H9 (cell line): ENCODE data around the gene ALB. TPM values are rescaled to one million over a fixed set of nuclear protein-coding genes. Genes with fewer than 3 reads are reported as not detected.

ENCODE experiments used
- DNase-seq: peaks from one replicate; pipeline ENCODE4 v3.0.0-alpha.2; 2017
- H2AFZ ChIP-seq: one replicate; pipeline ENCODE4 v1.6.1; 2013; ENCODE audit warnings: mild to moderate bottlenecking, low read length, control low read depth, moderate library complexity
- H2AK5ac ChIP-seq: 2 replicates; pipeline ENCODE4 v1.6.1; 2013; ENCODE audit warnings: low read length, control low read depth, mixed read lengths; ENCODE audit not compliant: insufficient read length
- H2BK120ac ChIP-seq: one replicate; pipeline ENCODE4 v1.6.1; 2013; ENCODE audit warnings: low read depth, mild to moderate bottlenecking, low read length, control low read depth, inconsistent platforms; ENCODE audit not compliant: poor library complexity, severe bottlenecking
- H2BK12ac ChIP-seq: 2 replicates; pipeline ENCODE4 v1.6.1; 2013; ENCODE audit warnings: low read length, control low read depth, mixed read lengths, low read depth; ENCODE audit not compliant: insufficient read length
- H2BK15ac ChIP-seq: 2 replicates; pipeline ENCODE4 v1.6.1; 2013; ENCODE audit warnings: low read depth, low read length, control low read depth
- H2BK20ac ChIP-seq: one replicate; pipeline ENCODE4 v1.6.1; 2013; ENCODE audit warnings: low read depth, mild to moderate bottlenecking, low read length, control low read depth, inconsistent platforms; ENCODE audit not compliant: poor library complexity, severe bottlenecking
- H2BK5ac ChIP-seq: 2 replicates; pipeline ENCODE4 v1.6.1; 2013; ENCODE audit warnings: low read length, control low read depth, mixed read lengths; ENCODE audit not compliant: insufficient read length
- H3K14ac ChIP-seq: 2 replicates; pipeline ENCODE4 v1.6.1; 2013; ENCODE audit warnings: low read length, control low read depth; ENCODE audit not compliant: insufficient read depth
- H3K18ac ChIP-seq: 2 replicates; pipeline ENCODE4 v1.6.1; 2013; ENCODE audit warnings: low read depth, mild to moderate bottlenecking, mixed read lengths, low read length, control low read depth; ENCODE audit not compliant: insufficient read length
- H3K23ac ChIP-seq: 2 replicates; pipeline ENCODE4 v1.6.1; 2013; ENCODE audit warnings: low read length, control low read depth, mixed read lengths, low read depth; ENCODE audit not compliant: insufficient read length
- H3K23me2 ChIP-seq: 2 replicates; pipeline ENCODE4 v1.6.1; 2013; ENCODE audit warnings: low read depth, mild to moderate bottlenecking, mixed read lengths, low read length, control low read depth; ENCODE audit not compliant: insufficient read length, poor library complexity, severe bottlenecking
- H3K27ac ChIP-seq: 2 replicates; pipeline ENCODE4 v1.5.1; 2013; ENCODE audit warnings: low read length, control low read depth, mixed read lengths, low read depth; ENCODE audit not compliant: insufficient read length
- H3K27me3 ChIP-seq: 2 replicates; pipeline ENCODE4 v1.6.1; 2013; ENCODE audit warnings: low read length, control low read depth, inconsistent platforms; ENCODE audit not compliant: insufficient read depth
- H3K4ac ChIP-seq: 2 replicates; pipeline ENCODE4 v1.6.1; 2013; ENCODE audit warnings: low read depth, mild to moderate bottlenecking, control low read depth, inconsistent platforms, low read length, moderate library complexity
- H3K4me1 ChIP-seq: 2 replicates; pipeline ENCODE4 v1.6.1; 2013; ENCODE audit warnings: low read length, control low read depth, inconsistent platforms; ENCODE audit not compliant: insufficient read depth
- H3K4me2 ChIP-seq: 2 replicates; pipeline ENCODE4 v1.6.1; 2013; ENCODE audit warnings: low read length, control low read depth, mixed read lengths; ENCODE audit not compliant: insufficient read length, insufficient read depth
- H3K56ac ChIP-seq: 2 replicates; pipeline ENCODE4 v1.6.1; 2013; ENCODE audit warnings: low read depth, mild to moderate bottlenecking, mixed read lengths, low read length, control low read depth; ENCODE audit not compliant: insufficient read length
- H3K79me1 ChIP-seq: 2 replicates; pipeline ENCODE4 v1.6.1; 2013; ENCODE audit warnings: low read depth, mild to moderate bottlenecking, moderate library complexity, low read length, control low read depth, inconsistent platforms; ENCODE audit not compliant: insufficient read depth, poor library complexity, severe bottlenecking
- H3K79me2 ChIP-seq: 2 replicates; pipeline ENCODE4 v1.6.1; 2013; ENCODE audit warnings: low read length, control low read depth, inconsistent platforms; ENCODE audit not compliant: insufficient read depth
- H3K9ac ChIP-seq: 2 replicates; pipeline ENCODE4 v1.6.1; 2013; ENCODE audit warnings: low read length, control low read depth, mixed read lengths; ENCODE audit not compliant: insufficient read length; ENCODE audit errors: extremely low read depth
- H3K9me3 ChIP-seq: one replicate; pipeline ENCODE4 v1.6.1; 2013; ENCODE audit warnings: low read depth, low read length, inconsistent platforms; ENCODE audit not compliant: control insufficient read depth
- H3T11ph ChIP-seq: one replicate; pipeline ENCODE4 v1.6.1; 2013; ENCODE audit warnings: mild to moderate bottlenecking, low read length, control low read depth, inconsistent platforms
- H4K20me1 ChIP-seq: one replicate; pipeline ENCODE4 v1.6.1; 2013; ENCODE audit not compliant: control insufficient read depth, insufficient read length, insufficient read depth
- H4K5ac ChIP-seq: 2 replicates; pipeline ENCODE4 v1.6.1; 2013; ENCODE audit warnings: low read depth, mild to moderate bottlenecking, mixed read lengths, low read length, control low read depth; ENCODE audit not compliant: insufficient read length
- H4K8ac ChIP-seq: replicated peaks from 2 replicates; pipeline ENCODE4 v1.6.1; 2013; ENCODE audit warnings: low read length, control low read depth, mixed read lengths, low read depth; ENCODE audit not compliant: insufficient read length
- H4K91ac ChIP-seq: 2 replicates; pipeline ENCODE4 v1.6.1; 2013; ENCODE audit warnings: low read depth, mild to moderate bottlenecking, moderate library complexity, mixed read lengths, low read length, control low read depth; ENCODE audit not compliant: insufficient read length
- H3K27ac Mint-ChIP-seq, 3 experiments: 2 replicates in 2 of 3; 3 replicates in 1 of 3; pipeline ENCODE4 v1.8.0; 2020 to 2021; ENCODE audit warnings: mixed read lengths in 3 of 3, mild to moderate bottlenecking in 1 of 3, moderate library complexity in 1 of 3
- H3K27me3 Mint-ChIP-seq: 2 replicates; pipeline ENCODE4 v1.8.0; 2021; ENCODE audit warnings: low read depth, mild to moderate bottlenecking, moderate library complexity, mixed read lengths
- H3K36me3 Mint-ChIP-seq, 3 experiments: 2 replicates in 2 of 3; 3 replicates in 1 of 3; pipeline ENCODE4 v1.8.0; 2020 to 2021; ENCODE audit warnings: low read depth in 3 of 3, mixed read lengths in 3 of 3; ENCODE audit not compliant: insufficient read depth in 1 of 3
- H3K4me1 Mint-ChIP-seq, 2 experiments: 2 replicates each; pipeline ENCODE4 v1.8.0; 2020; ENCODE audit warnings: mixed read lengths in 2 of 2
- H3K4me3 Mint-ChIP-seq, 2 experiments: 2 replicates in 1 of 2; 3 replicates in 1 of 2; pipeline ENCODE4 v1.8.0; 2020 to 2021; ENCODE audit warnings: mild to moderate bottlenecking in 2 of 2, mixed read lengths in 2 of 2, moderate library complexity in 1 of 2
- H3K9me3 Mint-ChIP-seq, 2 experiments: 2 replicates in 1 of 2; 3 replicates in 1 of 2; pipeline ENCODE4 v1.8.0; 2020; ENCODE audit warnings: mild to moderate bottlenecking in 2 of 2, mixed read lengths in 2 of 2, moderate library complexity in 1 of 2
- WGBS: extraction: QIAGEN DNeasy Blood & Tissue Kit; methylation state at CpG from one replicate; pipeline ENCODE4 v1.1.7; 2013; ENCODE audit warnings: missing lambda C conversion rate, low lambda C conversion rate, mixed read lengths; ENCODE audit not compliant: insufficient read length; ENCODE audit errors: extremely low coverage; 5-methylcytosine and 5-hydroxymethylcytosine counted together
- total RNA-seq: library from RNA; stranded (reverse); gene quantifications from 2 replicates; pipeline ENCODE4 v1.2.1, GENCODE V29; 2021
- TF ChIP-seq, protein P1 (sequence below): fragments of 200-600 bp; sonication (generic); conservative IDR thresholded peaks from 3 replicates; pipeline ENCODE4 v1.8.0; 2021; ENCODE audit warnings: antibody characterized with exemption, mild to moderate bottlenecking

ALB gene
- total RNA-seq, 1 experiment from 2014 or later, result not detected

DNA sequence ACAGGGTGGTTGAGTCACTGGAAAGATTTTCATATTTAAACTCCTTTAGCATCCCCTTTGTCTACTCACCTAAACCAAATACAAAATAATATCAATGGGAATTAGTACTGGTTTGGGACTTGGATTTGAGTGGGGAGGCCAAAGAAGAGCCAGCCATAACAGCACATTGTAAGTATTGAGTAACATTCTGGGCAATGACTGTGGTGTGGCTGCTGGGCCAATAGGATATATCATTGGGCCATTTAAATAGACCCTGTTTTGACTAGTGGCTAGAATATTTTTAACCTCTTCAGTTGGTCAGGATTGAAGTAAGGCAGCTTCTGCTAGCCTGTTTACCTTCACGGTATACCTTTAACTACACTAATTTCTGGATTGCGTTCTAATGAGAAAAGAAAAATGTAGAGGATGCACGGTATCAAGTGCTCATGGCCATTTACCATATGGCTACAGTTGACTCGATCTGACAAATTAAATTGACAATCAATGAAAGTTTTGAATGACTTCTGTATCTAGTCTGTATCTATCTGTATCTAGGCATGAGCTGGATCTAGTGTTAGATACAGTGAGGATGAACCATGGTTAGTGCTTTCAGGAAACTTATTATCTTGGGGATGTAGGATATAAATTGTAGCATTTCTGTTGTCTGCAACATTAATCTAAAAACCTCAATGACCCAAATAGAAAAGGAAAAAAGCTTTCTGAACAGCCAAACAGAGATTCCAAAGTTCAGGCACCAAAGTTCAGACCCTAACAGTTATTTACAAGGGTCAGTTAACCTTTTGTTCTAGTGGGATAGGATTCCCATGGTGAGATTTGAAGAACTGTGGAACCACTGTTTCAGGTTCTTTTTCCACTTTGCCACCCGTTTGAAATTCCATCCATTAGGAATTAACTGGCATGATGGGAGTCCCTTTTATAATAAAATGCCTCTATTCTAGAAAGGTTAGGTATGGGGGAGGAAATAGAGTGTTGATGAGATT is 6.8 kb upstream of the ALB start:
- Histone ChIP-seq H3K14ac (no peak overlapping the region), H3K23ac (no peak overlapping the region), H4K5ac (no peak overlapping the region), H3K27ac (no peak overlapping the region), H3K79me2 (no peaks in the 10 kb centered on the region), H3K9me3 (no peaks in the 10 kb centered on the region), H3K4ac (no peak overlapping the region), H2BK5ac (no peak overlapping the region), H3K27me3 (no peaks in the 10 kb centered on the region), H4K20me1 (no peaks in the 10 kb centered on the region), H4K8ac (no peak overlapping the region), H3K4me1 (no peaks in the 10 kb centered on the region), H3T11ph (no peak overlapping the region), H3K56ac (no peak overlapping the region), H2BK20ac (no peak overlapping the region), H3K79me1 (no peaks in the 10 kb centered on the region), H3K4me2 (no peak overlapping the region), H2BK12ac (no peak overlapping the region), H2AFZ (no peak overlapping the region), H3K18ac (no peak overlapping the region), H2BK120ac (no peak overlapping the region), H4K91ac (no peak overlapping the region), H3K23me2 (no peaks in the 10 kb centered on the region), H3K9ac (no peak overlapping the region), H2BK15ac (no peak overlapping the region), H2AK5ac (no peak overlapping the region)
- no CpG with 5 or more reads among the region's 5 CpGs for WGBS
- Mint-ChIP-seq H3K9me3 (no peaks in the 10 kb centered on the region), H3K27ac (no peak overlapping the region), H3K36me3 (no peaks in the 10 kb centered on the region), H3K4me3 (no peak overlapping the region), H3K27me3 (no peaks in the 10 kb centered on the region), H3K4me1 (peaks cover 4 to 7% of the 10 kb centered on the region in 2 experiments)
- no peak for DNase-seq
- TF ChIP-seq, protein P1, sequence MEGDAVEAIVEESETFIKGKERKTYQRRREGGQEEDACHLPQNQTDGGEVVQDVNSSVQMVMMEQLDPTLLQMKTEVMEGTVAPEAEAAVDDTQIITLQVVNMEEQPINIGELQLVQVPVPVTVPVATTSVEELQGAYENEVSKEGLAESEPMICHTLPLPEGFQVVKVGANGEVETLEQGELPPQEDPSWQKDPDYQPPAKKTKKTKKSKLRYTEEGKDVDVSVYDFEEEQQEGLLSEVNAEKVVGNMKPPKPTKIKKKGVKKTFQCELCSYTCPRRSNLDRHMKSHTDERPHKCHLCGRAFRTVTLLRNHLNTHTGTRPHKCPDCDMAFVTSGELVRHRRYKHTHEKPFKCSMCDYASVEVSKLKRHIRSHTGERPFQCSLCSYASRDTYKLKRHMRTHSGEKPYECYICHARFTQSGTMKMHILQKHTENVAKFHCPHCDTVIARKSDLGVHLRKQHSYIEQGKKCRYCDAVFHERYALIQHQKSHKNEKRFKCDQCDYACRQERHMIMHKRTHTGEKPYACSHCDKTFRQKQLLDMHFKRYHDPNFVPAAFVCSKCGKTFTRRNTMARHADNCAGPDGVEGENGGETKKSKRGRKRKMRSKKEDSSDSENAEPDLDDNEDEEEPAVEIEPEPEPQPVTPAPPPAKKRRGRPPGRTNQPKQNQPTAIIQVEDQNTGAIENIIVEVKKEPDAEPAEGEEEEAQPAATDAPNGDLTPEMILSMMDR, result no peak
